Right kidney (tissue), 9 donors: ENCODE data around the gene SIDT2.
"Not testable (repeated sequence)": the region's sequence is repeated elsewhere in the genome, so short reads cannot be mapped to it uniquely, and the experiment has no call there.

Experiments
- DNase-seq: peaks from one replicate; pipeline ENCODE4 v3.0.0-alpha.2; 2016
- long read RNA-seq, 8 donors: transcript quantifications; one replicate each; lab custom pipeline, GENCODE V29; 2026

Gene SIDT2
- long read RNA-seq, donor 1, full-length matches to known transcripts = 2 of 2 reads
- long read RNA-seq, donor 1, partial matches to known transcripts = 0 of 2 reads
- long read RNA-seq, donor 1, other reads (novel, unspliced or antisense) = 0 of 2 reads
- long read RNA-seq, donor 2, full-length matches to known transcripts = 2 of 2 reads
- long read RNA-seq, donor 2, partial matches to known transcripts = 0 of 2 reads
- long read RNA-seq, donor 2, other reads (novel, unspliced or antisense) = 0 of 2 reads
- long read RNA-seq, donor 3, full-length matches to known transcripts = 1 of 1 reads
- long read RNA-seq, donor 3, partial matches to known transcripts = 0 of 1 reads
- long read RNA-seq, donor 3, other reads (novel, unspliced or antisense) = 0 of 1 reads
- long read RNA-seq, donor 4, full-length matches to known transcripts = 3 of 3 reads
- long read RNA-seq, donor 4, partial matches to known transcripts = 0 of 3 reads
- long read RNA-seq, donor 4, other reads (novel, unspliced or antisense) = 0 of 3 reads
- long read RNA-seq, donor 5 = 0 reads
- long read RNA-seq, donor 6, full-length matches to known transcripts = 1 of 1 reads
- long read RNA-seq, donor 6, partial matches to known transcripts = 0 of 1 reads
- long read RNA-seq, donor 6, other reads (novel, unspliced or antisense) = 0 of 1 reads
- long read RNA-seq, donor 7, full-length matches to known transcripts = 1 of 1 reads
- long read RNA-seq, donor 7, partial matches to known transcripts = 0 of 1 reads
- long read RNA-seq, donor 7, other reads (novel, unspliced or antisense) = 0 of 1 reads
- long read RNA-seq, donor 8, full-length matches to known transcripts = 4 of 4 reads
- long read RNA-seq, donor 8, partial matches to known transcripts = 0 of 4 reads
- long read RNA-seq, donor 8, other reads (novel, unspliced or antisense) = 0 of 4 reads

- peak; percentile 84 for DNase-seq
Observed at GRCh38 chr11:117178210-117179034, at the start of gene SIDT2. Gene SIDT2 (plus strand): TSS chr11:117178743. CDS start chr11:117179264, 521 bp downstream.

GRCh38 chr11:117130396-117130795 lies 48.1 kb upstream of the SIDT2 start:
- DNase-seq = not testable (repeated sequence)

- no peak for DNase-seq
Observed at GRCh38 chr11:117130879-117131278, 47.7 kb upstream of the SIDT2 start.

GRCh38 chr11:117134431-117134830 lies 44.1 kb upstream of the SIDT2 start:
- no peak for DNase-seq

GRCh38 chr11:117134979-117135378 lies 43.6 kb upstream of the SIDT2 start:
- not testable (repeated sequence) for DNase-seq

- not testable (repeated sequence) for DNase-seq
Observed at GRCh38 chr11:117137223-117138086, 41.1 kb upstream of the SIDT2 start.

- DNase-seq = no peak
Observed at GRCh38 chr11:117143390-117143789, 35.2 kb upstream of the SIDT2 start.

- peak; percentile 98 for DNase-seq
Observed at GRCh38 chr11:117143871-117144476, 34.6 kb upstream of the SIDT2 start, which contains the start of gene PAFAH1B2. Gene PAFAH1B2 (plus strand): TSS chr11:117144287. CDS start chr11:117152448, 8,161 bp downstream.

GRCh38 chr11:117144477-117145392 lies 33.8 kb upstream of the SIDT2 start:
- DNase-seq = peak; percentile 92

- no peak for DNase-seq
Observed at GRCh38 chr11:117145393-117145761, 33.2 kb upstream of the SIDT2 start.

- DNase-seq = no peak
Observed at GRCh38 chr11:117146521-117146920, 32.0 kb upstream of the SIDT2 start.

- no peak for DNase-seq
Observed at GRCh38 chr11:117152066-117152465, 26.5 kb upstream of the SIDT2 start.

GRCh38 chr11:117154468-117154867 lies 24.1 kb upstream of the SIDT2 start:
- no peak for DNase-seq

GRCh38 chr11:117157507-117157906 lies 21.0 kb upstream of the SIDT2 start:
- no peak for DNase-seq

GRCh38 chr11:117159892-117160291 lies 18.7 kb upstream of the SIDT2 start:
- no peak for DNase-seq

- no peak for DNase-seq
Observed at GRCh38 chr11:117160826-117161225, 17.7 kb upstream of the SIDT2 start.

GRCh38 chr11:117166491-117166890 lies 12.1 kb upstream of the SIDT2 start:
- DNase-seq = no peak

GRCh38 chr11:117169736-117170135 lies 8.8 kb upstream of the SIDT2 start:
- peak; percentile 21 for DNase-seq

GRCh38 chr11:117170210-117170609 lies 8.3 kb upstream of the SIDT2 start:
- DNase-seq = peak; percentile 34

- DNase-seq = no peak
Observed at GRCh38 chr11:117171007-117171403, 7.5 kb upstream of the SIDT2 start.
